ENCODE measurements around the gene CHKB.

DNA sequence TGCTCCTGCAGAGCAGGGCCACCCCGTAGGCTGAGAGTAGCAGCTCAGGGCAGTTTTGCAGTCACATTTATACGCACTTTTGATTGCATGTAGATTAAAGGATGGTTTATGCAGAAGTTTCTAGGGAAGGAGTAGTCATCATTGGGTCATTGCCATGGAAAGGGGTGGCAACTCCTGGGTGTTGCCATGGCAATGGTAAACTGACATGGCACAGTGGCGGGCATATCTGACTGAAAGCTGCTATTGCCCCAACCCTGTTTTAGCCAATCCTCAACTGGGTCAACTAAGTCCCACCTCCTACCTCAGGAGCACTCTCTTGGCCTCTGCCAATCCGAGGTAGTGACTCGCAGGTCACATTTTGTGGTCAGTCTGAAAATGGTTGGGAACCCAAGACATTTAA lies 47.7 kb upstream of the CHKB start:
- no peak for TF ChIP-seq POLR2A (IDR thresholded peaks at IDR 0.05)
- TF ChIP-seq, protein P1, sequence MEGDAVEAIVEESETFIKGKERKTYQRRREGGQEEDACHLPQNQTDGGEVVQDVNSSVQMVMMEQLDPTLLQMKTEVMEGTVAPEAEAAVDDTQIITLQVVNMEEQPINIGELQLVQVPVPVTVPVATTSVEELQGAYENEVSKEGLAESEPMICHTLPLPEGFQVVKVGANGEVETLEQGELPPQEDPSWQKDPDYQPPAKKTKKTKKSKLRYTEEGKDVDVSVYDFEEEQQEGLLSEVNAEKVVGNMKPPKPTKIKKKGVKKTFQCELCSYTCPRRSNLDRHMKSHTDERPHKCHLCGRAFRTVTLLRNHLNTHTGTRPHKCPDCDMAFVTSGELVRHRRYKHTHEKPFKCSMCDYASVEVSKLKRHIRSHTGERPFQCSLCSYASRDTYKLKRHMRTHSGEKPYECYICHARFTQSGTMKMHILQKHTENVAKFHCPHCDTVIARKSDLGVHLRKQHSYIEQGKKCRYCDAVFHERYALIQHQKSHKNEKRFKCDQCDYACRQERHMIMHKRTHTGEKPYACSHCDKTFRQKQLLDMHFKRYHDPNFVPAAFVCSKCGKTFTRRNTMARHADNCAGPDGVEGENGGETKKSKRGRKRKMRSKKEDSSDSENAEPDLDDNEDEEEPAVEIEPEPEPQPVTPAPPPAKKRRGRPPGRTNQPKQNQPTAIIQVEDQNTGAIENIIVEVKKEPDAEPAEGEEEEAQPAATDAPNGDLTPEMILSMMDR (IDR thresholded peaks at IDR 0.05): no peak

Measured in prostate gland (tissue), 2 donors.